Testis (tissue), 2 donors: Measurements from ENCODE around the gene KRT9.

Experiments used
- CTCF ChIP-seq, 3 experiments: fragments of 450-650 bp in 2 of 3; fragments of 200-600 bp in 1 of 3; sonication (generic) in 1 of 3; IDR thresholded peaks; one replicate each; pipeline ENCODE4 v1.5.1; 2016 to 2019; ENCODE audit warnings: antibody characterized with exemption in 3 of 3, mild to moderate bottlenecking in 2 of 3, moderate library complexity in 1 of 3
- POLR2A ChIP-seq: fragments of 450-650 bp; IDR thresholded peaks from one replicate; pipeline ENCODE4 v1.6.1; 2017; ENCODE audit warnings: antibody characterized with exemption, mild to moderate bottlenecking, moderate library complexity

GRCh38 chr17:41561554-41561953, 10.3 kb downstream of the KRT9 start:
- no peak for TF ChIP-seq CTCF (IDR thresholded peaks at IDR 0.05)
- TF ChIP-seq POLR2A = no peak
